K562 (cell line): ENCODE results near the gene PNPLA1. TPM values are rescaled to one million over a fixed set of nuclear protein-coding genes. Genes with fewer than 3 reads are reported as not detected.

Experiments
- ARHGAP35 ChIP-seq: fragments of 450-650 bp; IDR thresholded peaks from 2 replicates; pipeline ENCODE4 v1.6.1; 2018; ENCODE audit not compliant: partially characterized antibody
- EZH2 ChIP-seq: IDR thresholded peaks from 2 replicates; pipeline ENCODE4 v1.6.1; 2012; ENCODE audit warnings: low read depth, mild to moderate bottlenecking, inconsistent platforms, low read length, borderline replicate concordance
- POLR2AphosphoS2 ChIP-seq: IDR thresholded peaks from 2 replicates; pipeline ENCODE4 v1.6.1; 2012; ENCODE audit warnings: low read length, improper control_type of control experiment
- RFX1 ChIP-seq: fragments of 450-650 bp; IDR thresholded peaks from 2 replicates; pipeline ENCODE4 v1.6.1; 2016; ENCODE audit warnings: mild to moderate bottlenecking, moderate library complexity
- ZFP1 ChIP-seq: fragments of 450-650 bp; formaldehyde crosslinking; IDR thresholded peaks from 2 replicates; pipeline ENCODE4 v1.4.0; 2020; ENCODE audit warnings: mild to moderate bottlenecking, mixed read lengths
- polyA plus RNA-seq, 8 experiments: library from polyadenylated mRNA; depleted of rRNA in 4 of 8; stranded (reverse) in 5 of 8; unstranded in 3 of 8; fragments of >200 nt; fragmentation: Nextera tagmentation in 2 of 8; fragmentation: Illumina TruSeq in 1 of 8; extraction: Ambion mirVana in 2 of 8; extraction: Trizol in 1 of 8; gene quantifications; 2 replicates each; pipeline versions ENCODE4 v1.2.1 to v1.2.3, GENCODE V29; 2011 to 2014; ENCODE audit warnings: inconsistent platforms in 1 of 8, missing spikeins in 1 of 8
- total RNA-seq, 7 experiments: library from RNA; depleted of rRNA in 6 of 7; stranded (reverse); fragments of >200 nt in 6 of 7; fragmentation: Illumina TruSeq in 2 of 7; extraction: Trizol in 2 of 7; gene quantifications; 2 replicates each; pipeline versions ENCODE4 v1.2.1 to v1.2.3, GENCODE V29; 2011 to 2021; ENCODE audit warnings: low replicate concordance in 1 of 7
- TF ChIP-seq, protein P1 (sequence below), 2 experiments: fragments of 450-650 bp in 1 of 2; sonication (generic) in 1 of 2; formaldehyde crosslinking in 1 of 2; IDR thresholded peaks; 2 replicates each; pipeline versions ENCODE4 v1.7.1 to v1.9.0; 2016 to 2022; ENCODE audit warnings: inconsistent platforms in 1 of 2, mild to moderate bottlenecking in 1 of 2, missing genetic modification reagents in 1 of 2
- TF ChIP-seq, protein P2 (sequence below): IDR thresholded peaks from 2 replicates; pipeline ENCODE4 v1.6.1; 2016; ENCODE audit warnings: missing genetic modification characterization, missing compliant biosample characterization
- TF ChIP-seq, protein P3 (sequence below): sonication (generic); formaldehyde crosslinking; IDR thresholded peaks from 2 replicates; pipeline ENCODE4 v1.8.1; 2023; ENCODE audit warnings: mild to moderate bottlenecking, missing genetic modification reagents
- TF ChIP-seq, protein P4 (sequence below): fragments of 450-650 bp; formaldehyde crosslinking; IDR thresholded peaks from 2 replicates; pipeline ENCODE4 v1.4.0; 2022; ENCODE audit warnings: missing genetic modification characterization
- TF ChIP-seq, protein P5 (sequence below): fragments of 450-650 bp; formaldehyde crosslinking; conservative IDR thresholded peaks from 2 replicates; pipeline ENCODE4 v1.4.0; 2022; ENCODE audit warnings: mild to moderate bottlenecking, missing genetic modification characterization

The PNPLA1 gene
- total and polyA plus RNA-seq, 9 of the 15 experiments (the other 6 are each of a cell fraction or from before 2014, with no cell fraction given) = 0.04 to 0.27 (median 0.13) TPM; not detected in 2

DNA sequence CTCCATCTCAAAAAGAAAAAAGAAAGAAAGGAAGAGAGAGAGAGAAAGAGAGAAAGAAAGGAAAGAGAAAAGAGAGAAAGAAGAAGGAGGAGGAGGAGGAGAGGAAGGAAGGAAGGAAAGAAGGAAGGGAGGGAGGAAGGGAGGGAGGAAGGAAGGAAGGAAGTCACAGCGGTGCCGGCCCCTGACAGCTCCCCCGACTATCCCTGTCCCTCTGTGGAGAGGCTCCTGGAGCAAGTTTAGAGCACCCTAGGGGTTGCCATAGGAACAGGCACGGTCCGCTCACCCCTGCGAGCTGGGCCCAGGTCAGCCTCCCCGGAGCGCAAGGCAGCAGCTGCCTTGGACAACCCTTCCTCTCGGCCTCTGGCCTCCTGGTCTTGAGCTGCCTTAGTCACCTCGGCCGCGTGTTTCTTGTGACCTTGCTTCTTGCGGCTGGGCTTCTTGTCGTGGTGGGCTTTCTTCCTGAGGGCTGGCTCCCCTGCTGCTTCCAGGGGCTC lies 60.0 kb downstream of the PNPLA1 start (continued):
- TF ChIP-seq, protein P1, sequence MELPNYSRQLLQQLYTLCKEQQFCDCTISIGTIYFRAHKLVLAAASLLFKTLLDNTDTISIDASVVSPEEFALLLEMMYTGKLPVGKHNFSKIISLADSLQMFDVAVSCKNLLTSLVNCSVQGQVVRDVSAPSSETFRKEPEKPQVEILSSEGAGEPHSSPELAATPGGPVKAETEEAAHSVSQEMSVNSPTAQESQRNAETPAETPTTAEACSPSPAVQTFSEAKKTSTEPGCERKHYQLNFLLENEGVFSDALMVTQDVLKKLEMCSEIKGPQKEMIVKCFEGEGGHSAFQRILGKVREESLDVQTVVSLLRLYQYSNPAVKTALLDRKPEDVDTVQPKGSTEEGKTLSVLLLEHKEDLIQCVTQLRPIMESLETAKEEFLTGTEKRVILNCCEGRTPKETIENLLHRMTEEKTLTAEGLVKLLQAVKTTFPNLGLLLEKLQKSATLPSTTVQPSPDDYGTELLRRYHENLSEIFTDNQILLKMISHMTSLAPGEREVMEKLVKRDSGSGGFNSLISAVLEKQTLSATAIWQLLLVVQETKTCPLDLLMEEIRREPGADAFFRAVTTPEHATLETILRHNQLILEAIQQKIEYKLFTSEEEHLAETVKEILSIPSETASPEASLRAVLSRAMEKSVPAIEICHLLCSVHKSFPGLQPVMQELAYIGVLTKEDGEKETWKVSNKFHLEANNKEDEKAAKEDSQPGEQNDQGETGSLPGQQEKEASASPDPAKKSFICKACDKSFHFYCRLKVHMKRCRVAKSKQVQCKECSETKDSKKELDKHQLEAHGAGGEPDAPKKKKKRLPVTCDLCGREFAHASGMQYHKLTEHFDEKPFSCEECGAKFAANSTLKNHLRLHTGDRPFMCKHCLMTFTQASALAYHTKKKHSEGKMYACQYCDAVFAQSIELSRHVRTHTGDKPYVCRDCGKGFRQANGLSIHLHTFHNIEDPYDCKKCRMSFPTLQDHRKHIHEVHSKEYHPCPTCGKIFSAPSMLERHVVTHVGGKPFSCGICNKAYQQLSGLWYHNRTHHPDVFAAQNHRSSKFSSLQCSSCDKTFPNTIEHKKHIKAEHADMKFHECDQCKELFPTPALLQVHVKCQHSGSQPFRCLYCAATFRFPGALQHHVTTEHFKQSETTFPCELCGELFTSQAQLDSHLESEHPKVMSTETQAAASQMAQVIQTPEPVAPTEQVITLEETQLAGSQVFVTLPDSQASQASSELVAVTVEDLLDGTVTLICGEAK (IDR thresholded peaks at IDR 0.05) = peak; percentile 30; the same call in 1 of the 2 replicates
- TF ChIP-seq, protein P1 (CRISPR knock-in tag; IDR thresholded peaks at IDR 0.05) = no peak
- TF ChIP-seq POLR2AphosphoS2 (no peak), RFX1 (peak; percentile 83), ZFP1 (CRISPR knock-in tag) (no peak), ARHGAP35 (no peak), EZH2 (0 out of 2 replicates have a peak, but pooled peaks have one; percentile 55)
- TF ChIP-seq, protein P2, sequence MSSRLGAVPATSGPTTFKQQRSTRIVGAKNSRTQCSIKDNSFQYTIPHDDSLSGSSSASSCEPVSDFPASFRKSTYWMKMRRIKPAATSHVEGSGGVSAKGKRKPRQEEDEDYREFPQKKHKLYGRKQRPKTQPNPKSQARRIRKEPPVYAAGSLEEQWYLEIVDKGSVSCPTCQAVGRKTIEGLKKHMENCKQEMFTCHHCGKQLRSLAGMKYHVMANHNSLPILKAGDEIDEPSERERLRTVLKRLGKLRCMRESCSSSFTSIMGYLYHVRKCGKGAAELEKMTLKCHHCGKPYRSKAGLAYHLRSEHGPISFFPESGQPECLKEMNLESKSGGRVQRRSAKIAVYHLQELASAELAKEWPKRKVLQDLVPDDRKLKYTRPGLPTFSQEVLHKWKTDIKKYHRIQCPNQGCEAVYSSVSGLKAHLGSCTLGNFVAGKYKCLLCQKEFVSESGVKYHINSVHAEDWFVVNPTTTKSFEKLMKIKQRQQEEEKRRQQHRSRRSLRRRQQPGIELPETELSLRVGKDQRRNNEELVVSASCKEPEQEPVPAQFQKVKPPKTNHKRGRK (tag) = peak; percentile 95
- TF ChIP-seq, protein P3, sequence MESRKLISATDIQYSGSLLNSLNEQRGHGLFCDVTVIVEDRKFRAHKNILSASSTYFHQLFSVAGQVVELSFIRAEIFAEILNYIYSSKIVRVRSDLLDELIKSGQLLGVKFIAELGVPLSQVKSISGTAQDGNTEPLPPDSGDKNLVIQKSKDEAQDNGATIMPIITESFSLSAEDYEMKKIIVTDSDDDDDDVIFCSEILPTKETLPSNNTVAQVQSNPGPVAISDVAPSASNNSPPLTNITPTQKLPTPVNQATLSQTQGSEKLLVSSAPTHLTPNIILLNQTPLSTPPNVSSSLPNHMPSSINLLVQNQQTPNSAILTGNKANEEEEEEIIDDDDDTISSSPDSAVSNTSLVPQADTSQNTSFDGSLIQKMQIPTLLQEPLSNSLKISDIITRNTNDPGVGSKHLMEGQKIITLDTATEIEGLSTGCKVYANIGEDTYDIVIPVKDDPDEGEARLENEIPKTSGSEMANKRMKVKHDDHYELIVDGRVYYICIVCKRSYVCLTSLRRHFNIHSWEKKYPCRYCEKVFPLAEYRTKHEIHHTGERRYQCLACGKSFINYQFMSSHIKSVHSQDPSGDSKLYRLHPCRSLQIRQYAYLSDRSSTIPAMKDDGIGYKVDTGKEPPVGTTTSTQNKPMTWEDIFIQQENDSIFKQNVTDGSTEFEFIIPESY = peak; percentile 67; the same call in 1 of the 2 replicates
- TF ChIP-seq, protein P4, sequence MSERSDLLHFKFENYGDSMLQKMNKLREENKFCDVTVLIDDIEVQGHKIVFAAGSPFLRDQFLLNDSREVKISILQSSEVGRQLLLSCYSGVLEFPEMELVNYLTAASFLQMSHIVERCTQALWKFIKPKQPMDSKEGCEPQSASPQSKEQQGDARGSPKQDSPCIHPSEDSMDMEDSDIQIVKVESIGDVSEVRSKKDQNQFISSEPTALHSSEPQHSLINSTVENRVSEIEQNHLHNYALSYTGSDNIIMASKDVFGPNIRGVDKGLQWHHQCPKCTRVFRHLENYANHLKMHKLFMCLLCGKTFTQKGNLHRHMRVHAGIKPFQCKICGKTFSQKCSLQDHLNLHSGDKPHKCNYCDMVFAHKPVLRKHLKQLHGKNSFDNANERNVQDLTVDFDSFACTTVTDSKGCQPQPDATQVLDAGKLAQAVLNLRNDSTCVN (CRISPR knock-in tag) = 0 out of 2 replicates have a peak, but pooled peaks have one; percentile 54
- TF ChIP-seq, protein P5, sequence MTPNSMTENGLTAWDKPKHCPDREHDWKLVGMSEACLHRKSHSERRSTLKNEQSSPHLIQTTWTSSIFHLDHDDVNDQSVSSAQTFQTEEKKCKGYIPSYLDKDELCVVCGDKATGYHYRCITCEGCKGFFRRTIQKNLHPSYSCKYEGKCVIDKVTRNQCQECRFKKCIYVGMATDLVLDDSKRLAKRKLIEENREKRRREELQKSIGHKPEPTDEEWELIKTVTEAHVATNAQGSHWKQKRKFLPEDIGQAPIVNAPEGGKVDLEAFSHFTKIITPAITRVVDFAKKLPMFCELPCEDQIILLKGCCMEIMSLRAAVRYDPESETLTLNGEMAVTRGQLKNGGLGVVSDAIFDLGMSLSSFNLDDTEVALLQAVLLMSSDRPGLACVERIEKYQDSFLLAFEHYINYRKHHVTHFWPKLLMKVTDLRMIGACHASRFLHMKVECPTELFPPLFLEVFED (CRISPR knock-in tag) = 0 out of 2 replicates have a peak, but pooled peaks have one; percentile 26
